NCI-H1105 (cell line): ENCODE results near the gene CCNY.

Experiments used
- DNase-seq: peaks from one replicate; lab custom pipeline; 2025; lab: John Stamatoyannopoulos, UW

CCNY gene

GRCh38 chr10:35453855-35454532 is 117.7 kb downstream of the CCNY start:
- no peak for DNase-seq

GRCh38 chr10:35456153-35456720 is 119.9 kb downstream of the CCNY start:
- no peak for DNase-seq

DNA sequence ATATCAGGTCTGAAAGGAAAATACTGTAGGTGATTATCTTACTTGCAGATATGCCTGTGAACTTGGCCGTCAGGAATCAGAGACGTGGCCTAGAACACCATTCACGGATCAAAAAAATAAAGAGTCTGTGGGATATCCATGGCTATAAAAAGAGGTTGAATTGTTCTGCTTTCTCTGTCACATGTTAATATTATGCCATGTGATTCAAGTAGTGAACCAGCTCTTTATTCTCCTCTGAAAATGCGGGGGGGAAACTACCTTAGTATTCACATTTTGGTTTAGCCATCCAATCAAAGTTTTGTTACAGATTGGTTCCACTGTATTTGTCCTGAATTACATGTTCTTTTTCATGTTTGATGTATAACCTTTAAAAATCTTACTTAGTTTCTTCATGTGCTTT is 120.5 kb downstream of the CCNY start:
- no peak for DNase-seq

- no peak for DNase-seq
Observed at GRCh38 chr10:35458500-35459448, 122.5 kb downstream of the CCNY start.

DNA sequence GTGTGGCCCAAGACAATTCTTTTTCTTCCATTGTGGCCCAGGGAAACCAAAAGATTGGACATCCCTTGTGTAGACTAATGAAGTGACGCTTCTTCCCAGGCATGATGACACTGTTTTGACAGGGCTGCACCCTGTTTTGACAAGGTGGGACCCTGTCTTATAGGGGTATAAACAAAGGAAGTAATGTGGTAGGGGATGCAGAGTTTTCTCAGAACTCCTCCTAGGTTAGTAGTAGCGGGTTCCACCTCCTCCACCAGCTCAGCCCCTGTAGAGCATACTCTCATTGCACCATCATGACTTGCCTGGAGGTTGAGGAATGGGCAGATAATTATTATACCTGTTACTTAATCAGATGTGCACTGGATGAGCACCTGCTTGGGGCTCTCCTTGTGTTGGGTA is 123.1 kb downstream of the CCNY start:
- no peak for DNase-seq

DNA sequence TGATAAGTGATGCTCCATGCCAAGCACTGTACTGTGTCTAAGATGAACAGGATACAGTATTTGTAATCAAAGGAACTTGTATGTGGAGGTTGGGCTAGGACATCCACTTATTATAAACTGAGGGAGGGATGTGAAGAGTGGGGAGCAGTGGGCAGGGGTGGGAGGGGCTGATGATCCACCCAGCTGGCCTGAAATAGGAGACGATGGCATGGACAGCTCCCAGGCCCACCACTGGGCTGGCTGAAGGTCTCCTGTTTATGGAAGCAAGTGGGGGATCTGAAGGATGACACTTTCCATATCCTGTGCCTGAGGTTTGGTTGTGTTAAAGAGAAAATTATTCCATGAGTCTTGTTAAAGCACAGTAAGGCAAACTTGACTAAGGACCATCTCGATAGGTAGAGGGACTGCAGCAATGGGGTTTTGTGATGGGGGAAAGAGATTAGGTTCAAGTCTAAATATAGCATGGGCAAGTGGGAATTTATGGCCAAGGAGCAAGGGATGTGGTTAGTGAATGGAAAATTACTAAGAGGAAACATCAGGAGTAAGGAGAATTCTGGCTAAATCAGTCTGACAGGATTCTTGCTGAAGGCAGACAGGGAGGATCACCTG is 124.6 kb downstream of the CCNY start:
- DNase-seq: no peak

DNA sequence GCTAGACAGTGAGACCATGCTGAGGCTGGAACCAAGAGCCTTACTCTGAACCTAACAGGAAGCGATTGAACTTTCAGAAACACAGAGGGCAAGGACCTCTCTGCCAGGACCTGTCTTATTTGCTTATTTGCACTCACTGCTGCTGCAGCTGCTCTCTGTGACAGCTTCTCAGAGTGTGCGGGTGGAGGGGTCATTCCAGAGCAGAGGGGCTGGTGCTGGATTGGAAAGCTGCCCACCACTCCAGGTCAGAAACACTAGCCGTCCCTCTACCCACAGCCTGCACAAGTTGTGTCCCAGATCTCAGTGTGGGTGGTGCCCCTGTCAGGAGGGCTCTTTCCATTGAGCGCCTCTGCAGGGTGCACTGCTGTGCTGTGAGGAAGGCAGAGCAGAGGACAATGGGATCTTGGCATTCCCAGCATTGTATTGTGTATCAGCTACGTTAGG is 126.2 kb downstream of the CCNY start:
- DNase-seq: no peak

GRCh38 chr10:35463105-35463867 is 127.0 kb downstream of the CCNY start:
- no peak for DNase-seq

GRCh38 chr10:35463878-35464277 is 127.6 kb downstream of the CCNY start:
- no peak for DNase-seq

DNA sequence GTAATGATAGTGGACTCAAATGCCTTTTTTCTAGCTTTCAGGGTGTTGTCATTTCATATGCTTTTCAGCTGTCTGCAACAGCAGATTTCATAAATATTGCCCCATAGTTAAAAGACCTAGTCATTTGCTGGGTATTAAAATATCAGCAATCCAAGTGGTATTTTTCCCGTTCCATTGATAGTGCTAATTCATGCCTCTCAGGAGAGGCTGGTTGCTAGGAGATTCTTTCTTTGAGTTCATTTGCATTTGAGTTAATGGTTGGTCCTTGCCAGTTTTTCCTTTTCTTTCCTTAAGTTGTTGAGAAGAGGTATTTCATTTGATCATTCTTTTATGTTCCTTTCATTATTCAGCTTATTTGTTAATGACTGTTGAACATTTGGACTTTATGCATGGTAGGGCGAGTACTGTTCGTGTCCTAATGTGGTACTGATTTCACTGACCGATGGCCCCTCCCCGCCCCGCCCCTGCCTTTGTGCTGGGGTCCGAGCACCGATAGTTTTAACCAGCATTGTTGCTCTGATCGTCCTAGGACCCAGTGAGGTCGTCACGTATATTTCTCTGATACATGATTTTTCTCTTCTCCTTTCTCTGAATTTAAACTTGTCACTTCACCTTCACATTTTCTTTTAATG is 128.6 kb downstream of the CCNY start:
- no peak for DNase-seq

DNA sequence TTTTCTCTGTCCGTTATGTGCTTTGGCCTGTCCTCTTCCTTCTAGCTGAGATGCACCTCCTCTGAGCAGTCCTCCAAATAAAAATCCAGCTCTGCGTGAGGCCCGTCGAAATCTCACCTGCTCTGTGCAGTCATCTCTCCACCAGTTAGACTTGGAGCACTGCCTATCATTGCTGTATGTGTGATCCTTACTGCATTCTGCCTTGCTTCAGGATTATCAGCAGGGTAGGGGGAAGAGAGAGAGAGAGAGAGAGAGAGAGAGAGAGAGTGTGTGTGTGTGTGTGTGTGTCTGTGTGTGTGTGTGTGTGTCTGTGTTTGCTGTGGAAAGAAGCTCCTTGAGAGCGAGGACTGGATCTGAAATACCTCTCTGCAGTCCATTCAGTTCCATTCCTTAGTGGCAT is 129.4 kb downstream of the CCNY start:
- no peak for DNase-seq

DNA sequence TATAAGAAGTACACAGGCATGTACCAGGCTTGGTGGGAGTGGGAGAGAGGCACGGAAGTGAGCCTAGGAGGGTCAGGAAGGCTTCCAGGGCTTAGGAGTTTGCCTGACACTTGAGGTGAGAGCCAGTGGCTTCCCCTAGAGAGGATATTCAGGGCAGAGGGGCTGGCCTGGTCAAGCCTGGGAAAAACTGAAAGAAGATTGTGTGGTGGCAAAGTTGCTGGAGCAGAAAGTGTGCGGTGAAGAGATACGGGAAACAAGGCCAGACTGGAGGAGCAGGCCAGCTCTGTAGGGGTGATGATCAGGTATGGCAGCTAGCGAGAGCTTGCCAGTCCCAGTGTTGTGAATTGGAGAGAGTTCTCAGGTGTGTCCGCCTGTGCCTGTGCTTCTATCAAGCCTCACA is 129.9 kb downstream of the CCNY start:
- no peak for DNase-seq

DNA sequence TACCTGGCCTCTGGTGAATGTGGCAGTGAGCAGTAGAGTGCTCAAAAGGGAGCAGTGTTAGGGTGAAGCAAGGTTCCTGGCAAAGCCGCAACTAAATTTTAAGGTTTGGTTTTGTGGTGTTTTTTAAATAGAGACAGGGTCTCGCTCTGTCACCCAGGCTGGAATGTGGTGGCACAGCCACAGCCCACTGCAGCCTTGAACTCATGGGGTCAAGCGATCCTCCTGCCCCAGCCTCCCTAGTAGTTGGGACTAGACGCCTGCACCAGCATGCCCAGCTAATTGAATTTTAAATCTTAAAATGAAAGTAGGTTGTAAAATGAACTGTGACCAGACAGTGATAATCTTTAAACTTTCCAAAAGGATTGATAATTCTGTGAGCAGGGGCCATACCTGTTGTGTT is 130.4 kb downstream of the CCNY start:
- DNase-seq: no peak

GRCh38 chr10:35467186-35467585 is 130.9 kb downstream of the CCNY start:
- DNase-seq: no peak

DNA sequence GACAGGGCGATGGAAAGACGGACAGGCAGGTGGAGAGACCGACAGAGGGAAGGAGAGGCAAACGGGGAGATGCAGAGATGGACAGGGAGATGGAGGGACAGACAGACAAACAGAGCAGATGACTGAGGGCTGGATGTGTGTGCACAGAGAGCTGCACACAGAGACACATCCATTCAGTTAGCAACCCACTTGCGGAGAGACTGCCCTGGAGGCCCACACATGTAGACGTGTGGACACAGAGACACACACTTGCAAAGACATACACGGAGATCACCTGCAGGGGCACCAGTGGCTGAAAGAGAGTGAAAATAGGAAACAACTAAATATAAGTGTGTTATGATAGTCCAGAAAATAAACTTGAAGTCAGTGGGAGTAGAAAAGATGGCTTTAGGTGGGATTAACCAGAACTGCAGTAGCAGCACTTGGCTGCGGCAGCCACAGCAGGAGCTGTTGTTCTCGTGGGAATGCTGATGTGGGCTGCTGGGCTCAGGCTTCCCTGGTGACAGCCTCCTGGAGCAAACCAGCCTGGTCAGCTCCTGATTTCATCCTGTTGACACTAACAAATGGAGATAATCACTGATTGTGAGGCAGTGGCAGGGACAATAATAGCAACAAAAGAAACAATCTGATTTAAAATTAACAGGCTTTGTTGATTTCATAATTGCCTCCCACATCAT is 134.1 kb downstream of the CCNY start:
- no peak for DNase-seq

DNA sequence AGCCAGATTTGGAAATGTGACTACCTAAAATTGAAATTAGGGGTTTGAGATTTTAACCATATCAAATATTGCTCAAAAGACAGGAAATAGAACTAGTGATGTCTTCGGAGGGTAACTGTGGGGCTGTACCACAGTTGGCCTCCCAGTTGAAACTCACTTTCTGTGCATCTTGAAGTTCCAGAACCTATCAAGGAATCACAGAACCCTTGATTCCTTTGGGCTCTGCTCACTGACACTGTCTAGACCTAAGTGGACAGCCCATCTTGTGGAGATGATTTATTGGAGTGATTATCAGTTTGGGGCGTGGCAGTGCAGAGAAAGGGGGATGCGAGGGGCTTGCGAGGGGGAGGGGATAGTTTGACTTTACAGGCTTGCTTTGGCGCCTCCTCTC is 134.6 kb downstream of the CCNY start:
- no peak for DNase-seq

DNA sequence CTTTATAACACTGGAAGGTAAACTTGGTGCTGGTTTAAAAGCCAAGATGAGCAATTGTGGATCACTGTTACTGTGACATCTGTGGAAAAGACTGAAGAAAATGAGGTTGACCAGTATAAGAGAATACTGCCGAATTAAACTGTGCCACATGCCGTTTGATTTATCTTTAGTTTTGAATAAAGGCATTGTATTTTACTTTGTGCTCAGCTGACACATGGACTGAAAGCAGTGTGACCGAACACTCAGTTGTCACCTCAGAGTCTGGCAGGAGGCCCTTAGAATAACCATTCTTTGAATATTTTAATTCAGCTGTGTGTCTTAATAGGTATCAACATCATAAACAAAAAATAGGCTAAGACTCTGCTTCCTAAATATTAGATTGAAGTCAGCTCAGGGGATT is 135.1 kb downstream of the CCNY start:
- DNase-seq: no peak

GRCh38 chr10:35480142-35480541 is 143.8 kb downstream of the CCNY start:
- DNase-seq: no peak

- no peak for DNase-seq
Observed at GRCh38 chr10:35481413-35481812, 145.1 kb downstream of the CCNY start.

GRCh38 chr10:35486297-35486990 is 150.1 kb downstream of the CCNY start:
- no peak for DNase-seq
